Raji (cell line): Measurements from ENCODE around the gene PELI1.

Experiments used
- POLR2A ChIP-seq: IDR thresholded peaks from 2 replicates; pipeline ENCODE4 v1.6.1; 2011; ENCODE audit warnings: low read depth, low read length, control low read depth; ENCODE audit not compliant: insufficient read depth

Gene PELI1

DNA sequence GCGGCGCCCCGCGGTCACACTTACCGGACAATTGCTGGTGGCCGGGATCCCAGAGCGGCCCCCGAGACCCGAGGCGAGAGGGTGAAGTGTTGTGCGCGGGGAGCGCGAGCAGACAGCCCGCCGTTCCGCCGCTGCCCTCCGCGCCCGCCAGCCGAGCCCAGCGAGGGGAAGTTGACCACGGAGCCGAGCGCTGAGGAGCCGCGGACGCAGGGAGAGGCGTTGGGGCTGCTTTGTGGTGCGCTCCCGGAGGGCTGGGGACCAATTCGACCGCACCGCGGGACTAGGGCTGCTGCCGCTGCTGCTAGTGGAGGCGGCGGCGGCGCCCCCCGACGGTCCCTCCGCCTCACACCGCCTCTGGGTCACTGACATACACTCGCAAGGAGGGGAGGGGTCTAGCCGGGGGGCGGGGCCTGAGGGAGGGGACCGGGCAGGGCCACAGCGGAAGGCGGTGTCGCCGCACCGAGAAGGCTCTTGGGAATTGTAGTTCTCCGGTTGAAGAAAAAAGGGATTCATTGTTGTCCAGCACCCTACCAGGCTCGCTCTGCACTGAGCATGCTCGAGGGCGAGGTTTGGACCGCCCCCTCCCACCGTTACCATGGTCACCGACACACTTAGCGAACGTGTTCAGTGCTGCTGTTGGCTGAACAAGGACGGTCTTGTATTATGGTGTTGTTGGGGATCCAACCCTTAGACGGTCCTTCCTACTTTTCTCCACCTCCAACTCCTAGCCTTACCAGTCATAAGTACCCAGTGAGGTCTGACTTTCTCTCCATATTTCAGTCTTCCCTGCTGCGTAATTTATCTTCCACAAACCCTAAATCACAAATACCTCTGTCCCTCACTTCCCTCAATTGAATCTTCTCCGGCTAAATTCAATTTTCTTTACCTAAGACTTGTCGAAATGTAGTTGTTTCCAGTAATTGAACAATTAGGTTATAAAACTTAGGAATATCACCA lies at the start of gene PELI1:
PELI1 (minus strand) TSS at position 364 of the 957 bp plus-strand sequence. CDS start 36,110 bp downstream, outside the sequence.
- TF ChIP-seq POLR2A = peak; percentile 96

GRCh38 chr2:64193491-64193890 lies 49.3 kb upstream of the PELI1 start:
- no peak for TF ChIP-seq POLR2A

DNA sequence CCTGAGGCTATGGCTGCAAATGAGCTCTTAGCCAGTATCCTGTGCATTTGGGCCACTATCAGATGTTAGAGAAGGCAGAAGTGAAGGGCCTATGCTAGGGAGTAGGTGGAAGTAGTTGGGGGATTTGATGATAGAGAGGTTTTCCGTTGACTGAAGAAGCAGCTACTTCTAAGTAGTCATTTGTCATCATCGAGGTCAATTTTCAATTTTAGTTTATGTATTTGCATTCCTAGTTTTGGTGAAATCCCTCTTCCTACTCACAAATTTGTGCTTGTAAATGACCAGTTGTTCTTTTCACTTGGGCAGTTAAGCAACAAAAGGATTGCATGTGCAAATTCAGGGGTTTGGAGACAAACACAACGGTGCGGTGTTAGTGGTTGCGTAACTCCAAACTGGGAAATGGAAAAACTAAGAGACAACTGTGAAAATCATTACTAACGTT lies 48.5 kb upstream of the PELI1 start:
- no peak for TF ChIP-seq POLR2A

DNA sequence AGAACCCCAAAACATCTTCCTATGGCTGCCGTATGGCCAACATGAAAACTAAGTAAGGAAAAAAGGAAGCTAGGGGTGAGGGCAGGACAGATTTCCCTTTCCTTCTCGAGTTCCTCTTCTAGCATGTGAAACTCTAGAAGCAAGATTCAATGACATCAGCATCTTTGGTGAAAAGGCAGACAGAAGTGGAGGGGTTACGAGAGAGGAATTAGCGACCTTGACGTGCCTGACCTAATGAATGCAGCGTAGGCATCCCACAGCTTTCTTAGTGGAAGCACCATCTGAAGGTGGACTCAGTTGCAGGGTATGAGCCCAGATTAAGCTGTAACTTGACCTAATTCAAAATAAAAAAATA lies 47.9 kb upstream of the PELI1 start:
- TF ChIP-seq POLR2A = no peak

DNA sequence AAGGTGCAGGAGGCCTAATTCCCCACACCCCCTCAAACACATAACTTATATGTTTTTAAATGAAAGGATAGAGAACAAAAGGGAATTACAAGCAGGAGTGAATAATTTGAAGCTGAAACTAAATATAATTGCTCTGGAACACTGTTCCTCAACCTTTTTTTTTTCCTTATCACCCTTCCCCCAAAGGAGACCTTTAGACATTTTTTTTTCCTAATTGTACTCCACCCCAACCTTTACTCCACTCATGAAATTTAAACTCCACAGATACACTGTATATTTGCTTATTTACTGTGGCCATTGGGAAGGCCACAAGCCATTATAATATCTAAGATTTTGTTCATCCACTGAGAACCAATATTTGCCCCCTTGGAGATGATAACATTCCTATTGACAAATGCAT lies 45.4 kb upstream of the PELI1 start:
- no peak for TF ChIP-seq POLR2A

GRCh38 chr2:64189167-64189566 lies 44.9 kb upstream of the PELI1 start:
- no peak for TF ChIP-seq POLR2A

DNA sequence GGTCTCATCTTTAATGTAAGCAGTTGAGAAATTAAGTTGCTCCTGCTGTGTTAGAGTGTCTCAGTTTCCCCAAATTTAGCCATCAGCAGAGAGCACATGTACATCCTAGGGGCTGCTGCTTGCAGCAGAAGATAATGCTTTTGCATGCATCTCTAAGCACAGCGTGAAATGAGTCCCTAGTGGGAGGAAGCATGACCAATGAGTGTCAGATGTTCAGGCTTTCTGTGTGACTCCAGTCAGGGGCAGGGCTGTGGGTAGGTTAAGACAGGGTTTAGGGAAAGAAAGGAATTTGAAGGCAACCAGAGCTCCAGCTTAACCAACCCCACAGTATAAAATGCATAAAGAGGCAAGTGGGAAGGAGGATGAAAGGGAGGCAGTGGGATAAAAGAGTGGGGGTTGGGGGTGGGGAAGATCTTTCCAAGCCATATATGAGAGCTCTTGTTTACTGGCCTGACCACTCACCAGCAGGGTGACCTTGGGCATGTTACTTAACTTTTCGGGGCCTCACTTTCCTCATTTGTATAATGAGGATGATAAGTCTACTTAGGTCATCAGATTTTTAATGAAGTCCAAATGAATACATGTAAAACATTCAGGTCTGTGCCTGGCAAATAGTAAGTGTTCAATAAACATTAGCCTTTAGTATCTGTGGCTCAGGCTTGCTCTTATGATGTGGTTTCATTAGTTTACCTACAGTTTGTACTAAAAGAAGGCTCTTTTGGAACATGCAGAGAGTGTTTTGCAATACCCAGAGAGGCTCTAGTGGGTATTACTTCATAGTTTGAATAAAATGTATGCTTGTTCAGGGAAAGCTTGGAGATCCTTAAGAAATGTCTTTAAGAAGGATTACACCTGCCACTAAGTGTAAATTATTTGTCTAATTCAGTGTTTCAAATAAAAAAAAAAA lies 42.7 kb upstream of the PELI1 start:
- no peak for TF ChIP-seq POLR2A

GRCh38 chr2:64179582-64180321 lies 35.5 kb upstream of the PELI1 start:
- TF ChIP-seq POLR2A = no peak

DNA sequence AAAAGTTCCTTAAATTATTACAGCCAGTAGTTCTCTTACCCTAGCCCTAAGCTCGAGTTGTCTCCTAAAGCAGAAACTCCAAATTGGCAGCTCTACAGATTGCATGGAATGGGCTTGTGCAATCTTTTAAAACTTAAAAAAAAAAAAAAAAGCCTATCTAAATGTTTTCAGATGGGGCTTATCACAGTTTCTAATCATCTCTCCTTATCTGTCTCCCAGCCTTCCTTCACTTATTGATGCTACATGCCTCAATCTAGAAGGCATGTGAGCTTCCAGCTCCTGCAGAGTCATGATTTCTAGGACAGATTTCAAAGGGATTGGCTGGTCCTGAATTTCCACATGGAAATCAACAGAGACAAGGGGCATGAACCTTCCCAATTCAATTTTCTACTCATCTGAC lies 33.1 kb upstream of the PELI1 start:
- no peak for TF ChIP-seq POLR2A

- TF ChIP-seq POLR2A = no peak
Observed at GRCh38 chr2:64175419-64176197, 31.4 kb upstream of the PELI1 start.

- TF ChIP-seq POLR2A = no peak
Observed at GRCh38 chr2:64173156-64174135, 29.2 kb upstream of the PELI1 start.

DNA sequence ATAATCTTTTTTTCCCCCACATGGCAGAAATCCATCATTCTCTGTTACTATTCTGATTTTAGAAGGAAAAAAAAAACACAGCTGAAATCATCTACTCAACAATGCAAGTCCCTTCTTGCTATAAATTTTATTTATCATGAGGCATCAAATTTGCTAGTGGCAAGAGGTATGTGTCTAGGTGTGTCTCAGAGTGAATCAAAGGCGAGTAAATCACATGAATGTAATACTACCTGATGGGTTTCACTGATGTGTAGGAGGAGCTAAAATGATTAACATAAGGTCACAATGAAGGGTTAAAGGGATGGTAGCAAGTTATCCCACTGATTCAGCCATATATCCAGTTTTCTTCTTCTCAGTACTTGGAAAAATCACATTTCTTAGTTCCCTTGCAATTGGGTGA lies 24.5 kb upstream of the PELI1 start:
- no peak for TF ChIP-seq POLR2A

GRCh38 chr2:64168201-64168600 lies 24.0 kb upstream of the PELI1 start:
- no peak for TF ChIP-seq POLR2A
